Activated T-helper 2 cell treated with anti-CD3 and anti-CD28 coated beads, Interferon-gamma antibody, Interleukin-2, Interleukin-4, amounts not matched to agents 10 μg/mL and 5 μg/mL and 100 μg/mL, durations not matched to agents 14 hours and 24 hours and 36 hours (primary cell): ENCODE data around the gene CMPK2. TPM values are rescaled to one million over a fixed set of nuclear protein-coding genes. Genes with fewer than 3 reads are reported as not detected.

Experiments
- DNase-seq: peaks from one replicate; pipeline ENCODE4 v3.0.0; 2021; ENCODE audit warnings: low spot score
- H3K27ac Mint-ChIP-seq: one replicate; pipeline ENCODE4 v1.8.0; 2021; ENCODE audit warnings: mixed read lengths
- H3K27me3 Mint-ChIP-seq: one replicate; pipeline ENCODE4 v1.8.0; 2021; ENCODE audit warnings: low read depth, mixed read lengths
- H3K36me3 Mint-ChIP-seq: one replicate; pipeline ENCODE4 v1.8.0; 2021; ENCODE audit warnings: low read depth, mixed read lengths
- H3K4me1 Mint-ChIP-seq: one replicate; pipeline ENCODE4 v1.8.0; 2021; ENCODE audit warnings: low read depth, mixed read lengths
- H3K4me3 Mint-ChIP-seq: one replicate; pipeline ENCODE4 v1.8.0; 2021; ENCODE audit warnings: low read depth, mild to moderate bottlenecking, moderate library complexity, mixed read lengths
- H3K9me3 Mint-ChIP-seq: one replicate; pipeline ENCODE4 v1.8.0; 2021; ENCODE audit warnings: mixed read lengths
- intact Hi-C: fragments of 100-400 bp; cut with micrococcal nuclease; formaldehyde crosslinking; loops from one replicate; pipeline ENCODE4 v1.15.1; 2023
- total RNA-seq: library from RNA; stranded (reverse); gene quantifications from 2 replicates; pipeline ENCODE4 v1.2.3, GENCODE V29; 2022

CMPK2 gene
- total RNA-seq, 1 donor from 2014 or later: 2.9 TPM

GRCh38 chr2:6814869-6815268 is 50.8 kb downstream of the CMPK2 start:
- H3K27me3 Mint-ChIP-seq: peaks cover 28% of the 10 kb centered on the region
- no peak for DNase-seq

GRCh38 chr2:6814312-6814711 is 51.4 kb downstream of the CMPK2 start:
- Mint-ChIP-seq H3K27ac (no peak overlapping the region), H3K27me3 (peaks cover 25% of the 10 kb centered on the region), H3K4me1 (no peaks in the 10 kb centered on the region), H3K36me3 (no peaks in the 10 kb centered on the region), H3K9me3 (peaks cover 3% of the 10 kb centered on the region), H3K4me3 (no peak overlapping the region)
- no peak for DNase-seq
- intact Hi-C loops: no loop called here

More at GRCh38 chr2:6814869-6815268, 50.8 kb downstream of the CMPK2 start:
- Mint-ChIP-seq H3K36me3 (no peaks in the 10 kb centered on the region), H3K4me3 (no peak overlapping the region), H3K4me1 (no peaks in the 10 kb centered on the region), H3K27ac (no peak overlapping the region), H3K9me3 (peaks cover 3% of the 10 kb centered on the region)
- intact Hi-C loops: no loop called here

- DNase-seq: no peak
- Mint-ChIP-seq H3K4me3 (no peak overlapping the region), H3K27ac (no peak overlapping the region), H3K36me3 (no peaks in the 10 kb centered on the region), H3K9me3 (peaks cover 3% of the 10 kb centered on the region), H3K27me3 (peaks cover 24% of the 10 kb centered on the region), H3K4me1 (no peaks in the 10 kb centered on the region)
- intact Hi-C loops: no loop called here
Measured at GRCh38 chr2:6813573-6813972, 52.1 kb downstream of the CMPK2 start.

GRCh38 chr2:6812857-6813530 is 52.7 kb downstream of the CMPK2 start:
- no peak for DNase-seq
- Mint-ChIP-seq H3K36me3 (no peaks in the 10 kb centered on the region), H3K9me3 (peaks cover 3% of the 10 kb centered on the region), H3K27me3 (peaks cover 22% of the 10 kb centered on the region), H3K4me1 (no peaks in the 10 kb centered on the region), H3K27ac (no peak overlapping the region), H3K4me3 (no peak overlapping the region)
- intact Hi-C loops: no loop called here

GRCh38 chr2:6810961-6811360 is 54.7 kb downstream of the CMPK2 start:
- H3K4me1 Mint-ChIP-seq: no peaks in the 10 kb centered on the region
- no peak overlapping the region for H3K4me3 Mint-ChIP-seq
- DNase-seq: no peak
- no peak overlapping the region for H3K27ac Mint-ChIP-seq
- intact Hi-C loops: no loop called here
- H3K36me3 Mint-ChIP-seq: no peaks in the 10 kb centered on the region
- H3K27me3 Mint-ChIP-seq: peaks cover 14% of the 10 kb centered on the region
- peaks cover 3% of the 10 kb centered on the region for H3K9me3 Mint-ChIP-seq

- Mint-ChIP-seq H3K9me3 (no peaks in the 10 kb centered on the region), H3K4me1 (no peaks in the 10 kb centered on the region), H3K36me3 (no peaks in the 10 kb centered on the region), H3K27ac (no peak overlapping the region), H3K4me3 (no peak overlapping the region), H3K27me3 (peaks cover 29% of the 10 kb centered on the region)
- DNase-seq: no peak
- intact Hi-C loops: no loop called here
Measured at GRCh38 chr2:6808426-6808825, 57.3 kb downstream of the CMPK2 start.

- no peak overlapping the region for H3K27ac Mint-ChIP-seq
- no peak for DNase-seq
- H3K9me3 Mint-ChIP-seq: no peaks in the 10 kb centered on the region
- no peaks in the 10 kb centered on the region for H3K36me3 Mint-ChIP-seq
- H3K27me3 Mint-ChIP-seq: peaks cover 30% of the 10 kb centered on the region
- intact Hi-C loops: no loop called here
- no peaks in the 10 kb centered on the region for H3K4me1 Mint-ChIP-seq
- no peak overlapping the region for H3K4me3 Mint-ChIP-seq
Measured at GRCh38 chr2:6806604-6807003, 59.1 kb downstream of the CMPK2 start.

- no peak for DNase-seq
- Mint-ChIP-seq H3K36me3 (no peaks in the 10 kb centered on the region), H3K27ac (no peak overlapping the region), H3K9me3 (no peaks in the 10 kb centered on the region), H3K4me1 (no peaks in the 10 kb centered on the region), H3K27me3 (peaks cover 32% of the 10 kb centered on the region), H3K4me3 (no peak overlapping the region)
- intact Hi-C loops: no loop called here
Measured at GRCh38 chr2:6800553-6800952, 65.2 kb downstream of the CMPK2 start.

Other genes with a start within 250 kb of the CMPK2 start
- 2.0 and 2.2 TPM in 2 replicates for gene RSAD2, start 11.9 kb upstream of the CMPK2 start, total RNA-seq
- gene RNF144A, start 51.5 kb upstream of the CMPK2 start, total RNA-seq: 19.9 and 20.0 TPM in 2 replicates